Body of pancreas (tissue), 4 donors: ENCODE results near the gene ZNF205.

Experiments
- POLR2A ChIP-seq, 3 donors: fragments of 450-650 bp; IDR thresholded peaks; one replicate each; pipeline ENCODE4 v1.6.1; 2016; ENCODE audit warnings: antibody characterized with exemption in 3 of 3, mild to moderate bottlenecking in 2 of 3
- TF ChIP-seq, protein P1 (sequence below), 7 experiments: fragments of 450-650 bp in 4 of 7; fragments of 200-600 bp in 3 of 7; sonication (generic) in 3 of 7; IDR thresholded peaks; one replicate each; pipeline ENCODE4 v1.5.1; 2016 to 2019; ENCODE audit warnings: antibody characterized with exemption in 7 of 7

DNA sequence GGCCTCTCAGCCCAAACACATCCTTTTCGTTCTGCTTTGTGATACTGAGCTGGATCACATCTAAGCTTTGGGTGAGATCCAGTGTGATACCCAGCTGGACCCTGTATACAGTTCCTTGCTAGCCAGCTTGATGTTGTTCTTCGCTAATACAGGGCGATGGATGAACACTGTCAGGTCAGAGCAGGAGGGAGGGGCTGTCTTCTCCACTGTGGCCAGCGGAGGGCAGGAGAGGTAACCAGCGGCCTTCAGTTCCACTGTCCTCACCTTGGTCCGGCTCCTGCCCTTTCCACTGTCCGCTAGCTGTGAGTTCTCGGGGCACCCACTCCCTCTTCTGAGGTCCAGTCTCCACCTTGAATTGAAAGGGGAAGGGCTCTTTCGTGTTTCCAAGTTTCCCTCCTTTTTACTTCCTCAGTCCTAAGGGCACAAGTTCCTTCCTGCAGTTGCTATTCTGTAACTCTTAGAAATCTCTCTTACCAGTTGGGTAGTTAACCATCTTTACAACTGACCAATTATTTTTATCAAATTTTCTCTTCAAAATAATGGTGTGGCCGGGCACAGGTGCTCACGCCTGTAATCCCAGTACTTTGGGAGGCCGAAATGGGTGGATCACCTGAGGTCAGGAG lies 19.5 kb downstream of the ZNF205 start:
- TF ChIP-seq, protein P1, sequence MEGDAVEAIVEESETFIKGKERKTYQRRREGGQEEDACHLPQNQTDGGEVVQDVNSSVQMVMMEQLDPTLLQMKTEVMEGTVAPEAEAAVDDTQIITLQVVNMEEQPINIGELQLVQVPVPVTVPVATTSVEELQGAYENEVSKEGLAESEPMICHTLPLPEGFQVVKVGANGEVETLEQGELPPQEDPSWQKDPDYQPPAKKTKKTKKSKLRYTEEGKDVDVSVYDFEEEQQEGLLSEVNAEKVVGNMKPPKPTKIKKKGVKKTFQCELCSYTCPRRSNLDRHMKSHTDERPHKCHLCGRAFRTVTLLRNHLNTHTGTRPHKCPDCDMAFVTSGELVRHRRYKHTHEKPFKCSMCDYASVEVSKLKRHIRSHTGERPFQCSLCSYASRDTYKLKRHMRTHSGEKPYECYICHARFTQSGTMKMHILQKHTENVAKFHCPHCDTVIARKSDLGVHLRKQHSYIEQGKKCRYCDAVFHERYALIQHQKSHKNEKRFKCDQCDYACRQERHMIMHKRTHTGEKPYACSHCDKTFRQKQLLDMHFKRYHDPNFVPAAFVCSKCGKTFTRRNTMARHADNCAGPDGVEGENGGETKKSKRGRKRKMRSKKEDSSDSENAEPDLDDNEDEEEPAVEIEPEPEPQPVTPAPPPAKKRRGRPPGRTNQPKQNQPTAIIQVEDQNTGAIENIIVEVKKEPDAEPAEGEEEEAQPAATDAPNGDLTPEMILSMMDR (IDR thresholded peaks at IDR 0.05), result peak in 6 of 7 experiments; percentile 10 to 56 (median 43)
- no peak for TF ChIP-seq POLR2A (IDR thresholded peaks at IDR 0.05)
